KOPT-K1 (cell line): ENCODE data around the gene CAMKMT.

ENCODE experiments used
- H3K27ac ChIP-seq: fragments of 200-600 bp; sonication (generic); 2 replicates; pipeline ENCODE4 v1.5.1; 2016; ENCODE audit warnings: antibody characterized with exemption, mild to moderate bottlenecking, low read depth, low read length; ENCODE audit not compliant: poor library complexity, severe bottlenecking
- H3K36me3 ChIP-seq: fragments of 200-600 bp; sonication (generic); 2 replicates; pipeline ENCODE4 v1.5.1; 2017; ENCODE audit warnings: antibody characterized with exemption, mild to moderate bottlenecking, low read length, moderate library complexity; ENCODE audit not compliant: insufficient read depth
- H3K9me3 ChIP-seq: fragments of 200-600 bp; sonication (generic); 2 replicates; pipeline ENCODE4 v1.5.1; 2017; ENCODE audit warnings: antibody characterized with exemption, low read length, mild to moderate bottlenecking; ENCODE audit not compliant: insufficient read depth, poor library complexity, severe bottlenecking

The CAMKMT gene

GRCh38 chr2:44623622-44624351 is 262.0 kb downstream of the CAMKMT start:
- Histone ChIP-seq H3K9me3 (peaks cover 5% of the 10 kb centered on the region), H3K27ac (no peak overlapping the region), H3K36me3 (no peaks in the 10 kb centered on the region)

DNA sequence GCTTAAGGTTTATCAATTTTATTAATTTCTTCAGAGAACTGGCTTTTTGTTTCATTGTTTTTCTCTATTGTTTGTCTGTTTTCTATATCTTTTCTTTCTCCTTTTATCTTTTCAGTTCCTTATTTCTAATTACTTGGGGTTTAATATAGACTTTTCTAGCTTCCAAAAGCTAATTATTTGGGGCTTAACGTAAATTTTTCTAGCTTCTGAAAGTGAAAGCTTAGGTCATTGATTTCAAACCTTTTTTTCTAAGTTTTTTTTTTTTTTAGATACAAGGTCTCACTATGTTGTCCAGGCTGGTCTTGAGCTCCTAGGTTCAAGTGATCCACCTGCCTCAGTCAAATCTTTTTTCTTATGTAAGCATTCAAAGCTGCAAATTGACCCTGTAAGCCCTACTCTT is 266.6 kb downstream of the CAMKMT start:
- H3K27ac ChIP-seq = no peak overlapping the region
- H3K9me3 ChIP-seq = peaks cover 9% of the 10 kb centered on the region
- no peaks in the 10 kb centered on the region for H3K36me3 ChIP-seq

DNA sequence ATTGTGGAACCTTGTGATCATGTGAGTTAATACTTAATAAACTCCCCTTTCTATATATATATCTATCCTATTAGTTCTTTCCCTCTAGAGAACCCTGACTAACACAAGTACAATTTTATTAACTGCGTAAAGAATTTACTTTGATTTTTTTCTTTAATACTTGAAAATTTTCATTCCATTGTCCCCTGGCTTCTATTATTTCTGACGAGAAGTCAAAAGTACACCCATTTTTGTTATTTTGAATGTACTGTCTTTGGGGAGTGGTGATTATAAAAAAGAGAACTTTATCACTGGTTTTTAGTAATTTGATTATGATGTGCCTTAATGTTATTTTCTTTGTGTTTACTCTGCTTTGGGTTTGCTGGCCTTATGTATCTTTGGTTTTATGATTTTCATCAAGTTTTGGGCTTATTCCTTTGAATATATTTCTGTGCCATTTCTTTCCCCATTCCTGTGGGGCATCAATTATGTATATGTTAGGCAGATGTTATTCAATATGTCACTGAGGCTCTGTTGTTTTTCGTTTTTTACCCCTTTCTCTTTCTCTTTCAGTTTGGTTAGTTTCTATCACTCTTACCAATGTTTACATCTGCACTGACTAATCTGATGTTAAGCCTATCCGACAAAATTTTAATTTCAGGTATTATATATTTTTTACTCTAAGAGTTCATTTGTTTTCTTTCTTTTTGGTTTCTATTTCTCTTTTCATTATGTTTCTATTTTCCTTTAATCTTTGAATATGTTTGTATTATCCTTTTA is 271.4 kb downstream of the CAMKMT start:
- no peaks in the 10 kb centered on the region for H3K36me3 ChIP-seq
- H3K9me3 ChIP-seq = peaks cover 4% of the 10 kb centered on the region
- H3K27ac ChIP-seq = no peak overlapping the region

- Histone ChIP-seq H3K27ac (no peak overlapping the region), H3K36me3 (no peaks in the 10 kb centered on the region), H3K9me3 (peaks cover 4% of the 10 kb centered on the region)
Observed at GRCh38 chr2:44635725-44636124, 274.0 kb downstream of the CAMKMT start.

- no peaks in the 10 kb centered on the region for H3K9me3 ChIP-seq
- H3K27ac ChIP-seq = no peak overlapping the region
- no peaks in the 10 kb centered on the region for H3K36me3 ChIP-seq
Observed at GRCh38 chr2:44638649-44639048, 276.9 kb downstream of the CAMKMT start.

GRCh38 chr2:44639399-44639798 is 277.7 kb downstream of the CAMKMT start:
- Histone ChIP-seq H3K36me3 (no peaks in the 10 kb centered on the region), H3K27ac (no peak overlapping the region), H3K9me3 (no peaks in the 10 kb centered on the region)

GRCh38 chr2:44642123-44642857 is 280.5 kb downstream of the CAMKMT start:
- H3K9me3 ChIP-seq = no peaks in the 10 kb centered on the region
- no peaks in the 10 kb centered on the region for H3K36me3 ChIP-seq
- no peak overlapping the region for H3K27ac ChIP-seq

DNA sequence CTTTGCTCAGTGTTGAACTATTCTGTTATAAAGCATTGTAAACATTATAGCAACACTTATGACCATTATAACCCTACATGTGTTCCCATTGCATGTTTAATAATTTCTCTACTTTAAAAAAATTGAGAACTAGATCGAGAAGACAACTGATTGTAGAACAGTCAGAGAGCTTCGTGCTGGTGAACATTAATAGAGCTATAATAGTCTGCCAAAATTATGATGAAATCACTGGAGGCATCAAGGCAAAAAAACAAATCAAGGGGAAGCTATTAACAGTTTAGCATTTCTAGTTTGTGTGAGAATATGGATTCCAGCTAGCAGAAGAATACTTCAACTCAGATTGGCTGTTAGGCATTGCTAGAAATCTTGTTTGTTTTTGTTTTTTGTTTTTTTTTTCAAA is 284.2 kb downstream of the CAMKMT start:
- Histone ChIP-seq H3K36me3 (no peaks in the 10 kb centered on the region), H3K27ac (no peak overlapping the region), H3K9me3 (no peaks in the 10 kb centered on the region)

DNA sequence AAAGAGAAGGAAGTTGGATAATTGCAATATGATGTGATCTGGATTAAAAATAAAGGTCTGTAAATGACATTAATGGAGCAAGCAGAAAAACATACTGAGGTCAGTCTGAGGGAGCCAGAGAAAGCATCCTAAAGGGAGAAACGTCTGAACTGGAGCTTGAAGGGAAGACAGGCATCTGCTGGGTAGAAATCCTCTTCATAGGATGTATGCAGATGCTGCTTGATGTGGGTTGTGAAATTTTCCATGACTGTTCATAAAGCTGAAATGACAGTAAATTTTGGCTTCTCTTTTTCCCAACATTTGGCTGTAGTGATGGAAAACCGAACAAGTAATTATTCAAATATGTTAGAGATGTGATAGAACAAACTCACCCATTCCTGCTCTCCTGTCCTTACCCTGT is 287.6 kb downstream of the CAMKMT start:
- Histone ChIP-seq H3K27ac (no peak overlapping the region), H3K36me3 (no peaks in the 10 kb centered on the region), H3K9me3 (no peaks in the 10 kb centered on the region)

GRCh38 chr2:44650796-44651195 is 289.0 kb downstream of the CAMKMT start:
- no peak overlapping the region for H3K27ac ChIP-seq
- H3K36me3 ChIP-seq = no peaks in the 10 kb centered on the region

DNA sequence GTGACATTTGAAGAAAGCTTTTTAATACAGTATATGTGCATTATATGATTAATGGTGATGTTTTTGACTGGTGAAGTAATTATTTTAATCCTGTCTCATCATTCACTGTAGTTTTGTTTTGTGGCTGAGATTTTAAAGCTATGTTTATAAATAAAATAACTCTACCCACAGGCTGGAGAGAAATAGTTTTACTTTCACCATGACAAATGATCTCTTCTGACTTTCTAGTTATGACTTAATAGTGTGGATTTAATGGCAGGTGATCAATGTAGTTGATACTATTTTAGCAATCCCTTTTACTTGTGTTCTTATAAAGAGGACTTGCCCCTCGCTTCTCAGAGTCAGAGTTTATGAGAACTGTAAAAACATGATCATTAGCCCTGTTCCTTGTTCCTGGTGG is 290.2 kb downstream of the CAMKMT start:
- H3K36me3 ChIP-seq = no peaks in the 10 kb centered on the region
- H3K27ac ChIP-seq = no peak overlapping the region
- no peaks in the 10 kb centered on the region for H3K9me3 ChIP-seq

More at GRCh38 chr2:44650796-44651195, 289.0 kb downstream of the CAMKMT start:
- no peaks in the 10 kb centered on the region for H3K9me3 ChIP-seq

DNA sequence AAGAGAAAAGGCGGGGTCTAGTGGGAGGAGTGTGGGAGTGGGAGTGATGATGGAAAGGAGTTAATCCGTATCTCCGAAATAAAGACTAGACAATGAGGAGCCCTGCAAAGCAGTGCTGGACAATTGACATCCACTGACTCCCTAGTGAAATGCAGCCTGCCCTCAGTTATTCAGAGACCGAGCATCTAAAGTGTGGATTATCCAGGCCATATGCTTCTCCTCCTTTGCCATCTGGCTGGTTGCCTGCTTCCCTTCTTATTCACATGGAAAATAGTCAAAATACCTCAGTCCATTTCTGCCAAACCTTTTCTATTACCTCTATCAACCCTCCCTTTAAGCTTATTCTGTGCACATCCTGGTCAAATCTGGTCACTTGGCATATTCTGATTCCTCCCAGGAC is 291.0 kb downstream of the CAMKMT start:
- Histone ChIP-seq H3K9me3 (no peaks in the 10 kb centered on the region), H3K27ac (no peak overlapping the region), H3K36me3 (no peaks in the 10 kb centered on the region)

- no peaks in the 10 kb centered on the region for H3K36me3 ChIP-seq
- no peaks in the 10 kb centered on the region for H3K9me3 ChIP-seq
- H3K27ac ChIP-seq = no peak overlapping the region
Observed at GRCh38 chr2:44655401-44655864, 293.7 kb downstream of the CAMKMT start.

- Histone ChIP-seq H3K9me3 (no peaks in the 10 kb centered on the region), H3K27ac (no peak overlapping the region), H3K36me3 (no peaks in the 10 kb centered on the region)
Observed at GRCh38 chr2:44656460-44656859, 294.7 kb downstream of the CAMKMT start.

GRCh38 chr2:44663471-44664073 is 301.8 kb downstream of the CAMKMT start:
- no peak overlapping the region for H3K27ac ChIP-seq
- no peaks in the 10 kb centered on the region for H3K9me3 ChIP-seq
- no peaks in the 10 kb centered on the region for H3K36me3 ChIP-seq
